Measurements from ENCODE around the gene CAB39L.

DNA sequence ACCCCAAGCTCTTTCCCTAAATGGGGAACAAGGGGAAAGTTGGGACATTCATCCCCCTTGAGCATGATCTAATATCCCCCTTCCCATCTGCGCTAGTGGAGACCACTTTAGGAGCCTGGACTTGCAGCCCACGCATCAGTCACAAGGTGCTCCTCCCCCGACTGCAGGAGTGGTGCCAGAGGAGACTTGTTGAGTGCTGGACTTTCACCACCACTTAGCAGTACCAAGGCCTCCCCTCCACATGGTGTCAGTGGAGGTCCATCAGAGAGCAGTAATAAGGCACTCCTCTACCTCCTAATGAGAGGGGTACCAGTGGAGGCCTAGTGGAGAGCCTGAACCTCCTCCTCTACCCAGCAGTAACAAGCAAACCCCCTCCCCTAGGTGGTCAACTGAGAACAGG lies 22.5 kb downstream of the CAB39L start:
- TF ChIP-seq POLR2A (IDR thresholded peaks at IDR 0.05) (no peak), CTCF (IDR thresholded peaks at IDR 0.05 in 8 of 11, conservative IDR thresholded peaks at IDR 0.05 in 3 of 11) (peak in 2 of 11 experiments; percentile 6 to 16), POLR2AphosphoS5 (IDR thresholded peaks at IDR 0.05) (no peak)
